K562 (cell line): ENCODE data around the gene CDC42EP1. TPM values are rescaled to one million over a fixed set of nuclear protein-coding genes. Genes with fewer than 3 reads are reported as not detected.
A peak's percentile ranks its signal among the peaks of the same experiment; 100 is the strongest.

ENCODE experiments used
- ASH1L ChIP-seq: fragments of 450-650 bp; IDR thresholded peaks from 2 replicates; pipeline ENCODE4 v1.6.1; 2018; ENCODE audit warnings: borderline replicate concordance, mild to moderate bottlenecking, low read depth; ENCODE audit not compliant: partially characterized antibody
- ATF3 ChIP-seq, 2 experiments: fragments of 450-650 bp in 1 of 2; sonication (generic) in 1 of 2; formaldehyde crosslinking in 1 of 2; IDR thresholded peaks in 1 of 2; conservative IDR thresholded peaks in 1 of 2; 2 replicates each; pipeline versions ENCODE4 v1.6.1 to v1.8.1; 2016 to 2023; ENCODE audit warnings: mild to moderate bottlenecking in 2 of 2, moderate library complexity in 2 of 2, inconsistent platforms in 1 of 2, missing genetic modification reagents in 1 of 2
- CBFA2T3 ChIP-seq: fragments of 450-650 bp; IDR thresholded peaks from 2 replicates; pipeline ENCODE4 v1.6.1; 2017
- CBFB ChIP-seq: sonication (generic); formaldehyde crosslinking; IDR thresholded peaks from 2 replicates; pipeline ENCODE4 v1.4.0; 2020; ENCODE audit warnings: mild to moderate bottlenecking, missing genetic modification reagents
- ERF ChIP-seq: fragments of 450-650 bp; formaldehyde crosslinking; IDR thresholded peaks from 2 replicates; pipeline ENCODE4 v1.4.0; 2020; ENCODE audit warnings: mild to moderate bottlenecking, mixed read lengths
- EWSR1 ChIP-seq: fragments of 450-650 bp; IDR thresholded peaks from 2 replicates; pipeline ENCODE4 v1.6.1; 2018; ENCODE audit warnings: borderline replicate concordance, mild to moderate bottlenecking, low read depth, moderate library complexity; ENCODE audit not compliant: partially characterized antibody
- NCOA2 ChIP-seq, 2 experiments: fragments of 450-650 bp; IDR thresholded peaks; 2 replicates each; pipeline ENCODE4 v1.6.1; 2018; ENCODE audit warnings: mild to moderate bottlenecking in 2 of 2, moderate library complexity in 1 of 2; ENCODE audit not compliant: partially characterized antibody in 2 of 2
- RB1 ChIP-seq: fragments of 450-650 bp; IDR thresholded peaks from 2 replicates; pipeline ENCODE4 v1.6.1; 2017; ENCODE audit warnings: low read depth, mild to moderate bottlenecking
- RBBP5 ChIP-seq: fragments of 200-600 bp; sonication (generic); IDR thresholded peaks from 2 replicates; pipeline ENCODE4 v1.6.1; 2012; ENCODE audit warnings: borderline replicate concordance, mild to moderate bottlenecking, low read length, control low read depth, inconsistent platforms; ENCODE audit not compliant: insufficient read depth, poor library complexity, severe bottlenecking
- SMARCC2 ChIP-seq: fragments of 450-650 bp; IDR thresholded peaks from 2 replicates; pipeline ENCODE4 v1.6.1; 2017; ENCODE audit warnings: antibody characterized with exemption, moderate library complexity, mild to moderate bottlenecking, low read depth
- ZNF140 ChIP-seq: fragments of 250-450 bp; sonication (Bioruptor Pico); IDR thresholded peaks from 2 replicates; pipeline ENCODE4 v1.8.0; 2021; ENCODE audit warnings: moderate library complexity, mild to moderate bottlenecking, inconsistent platforms
- ZNF507 ChIP-seq: conservative IDR thresholded peaks from 2 replicates; pipeline ENCODE4 v1.6.1; 2017; ENCODE audit warnings: missing genetic modification characterization, missing compliant biosample characterization
- polyA plus RNA-seq, 8 experiments: library from polyadenylated mRNA; depleted of rRNA in 4 of 8; stranded (reverse) in 5 of 8; unstranded in 3 of 8; fragments of >200 nt; fragmentation: Nextera tagmentation in 2 of 8; fragmentation: Illumina TruSeq in 1 of 8; extraction: Ambion mirVana in 2 of 8; extraction: Trizol in 1 of 8; gene quantifications; 2 replicates each; pipeline versions ENCODE4 v1.2.1 to v1.2.3, GENCODE V29; 2011 to 2014; ENCODE audit warnings: inconsistent platforms in 1 of 8, missing spikeins in 1 of 8
- total RNA-seq, 7 experiments: library from RNA; depleted of rRNA in 6 of 7; stranded (reverse); fragments of >200 nt in 6 of 7; fragmentation: Illumina TruSeq in 2 of 7; extraction: Trizol in 2 of 7; gene quantifications; 2 replicates each; pipeline versions ENCODE4 v1.2.1 to v1.2.3, GENCODE V29; 2011 to 2021; ENCODE audit warnings: low replicate concordance in 1 of 7
- TF ChIP-seq, protein P1 (sequence below): fragments of 450-650 bp; IDR thresholded peaks from 2 replicates; pipeline ENCODE4 v1.6.1; 2016; ENCODE audit warnings: mild to moderate bottlenecking, moderate library complexity
- TF ChIP-seq, protein P2 (sequence below): fragments of 450-650 bp; formaldehyde crosslinking; IDR thresholded peaks from 2 replicates; pipeline ENCODE4 v1.4.0; 2022; ENCODE audit warnings: mild to moderate bottlenecking, moderate library complexity

Gene CDC42EP1
- total and polyA plus RNA-seq, 9 of the 15 experiments (the other 6 are each of a cell fraction or from before 2014, with no cell fraction given): 0.67 to 70.2 (median 7.3) TPM

GRCh38 chr22:37544955-37545702, 15.2 kb upstream of the CDC42EP1 start (continued):
- TF ChIP-seq, protein P1, sequence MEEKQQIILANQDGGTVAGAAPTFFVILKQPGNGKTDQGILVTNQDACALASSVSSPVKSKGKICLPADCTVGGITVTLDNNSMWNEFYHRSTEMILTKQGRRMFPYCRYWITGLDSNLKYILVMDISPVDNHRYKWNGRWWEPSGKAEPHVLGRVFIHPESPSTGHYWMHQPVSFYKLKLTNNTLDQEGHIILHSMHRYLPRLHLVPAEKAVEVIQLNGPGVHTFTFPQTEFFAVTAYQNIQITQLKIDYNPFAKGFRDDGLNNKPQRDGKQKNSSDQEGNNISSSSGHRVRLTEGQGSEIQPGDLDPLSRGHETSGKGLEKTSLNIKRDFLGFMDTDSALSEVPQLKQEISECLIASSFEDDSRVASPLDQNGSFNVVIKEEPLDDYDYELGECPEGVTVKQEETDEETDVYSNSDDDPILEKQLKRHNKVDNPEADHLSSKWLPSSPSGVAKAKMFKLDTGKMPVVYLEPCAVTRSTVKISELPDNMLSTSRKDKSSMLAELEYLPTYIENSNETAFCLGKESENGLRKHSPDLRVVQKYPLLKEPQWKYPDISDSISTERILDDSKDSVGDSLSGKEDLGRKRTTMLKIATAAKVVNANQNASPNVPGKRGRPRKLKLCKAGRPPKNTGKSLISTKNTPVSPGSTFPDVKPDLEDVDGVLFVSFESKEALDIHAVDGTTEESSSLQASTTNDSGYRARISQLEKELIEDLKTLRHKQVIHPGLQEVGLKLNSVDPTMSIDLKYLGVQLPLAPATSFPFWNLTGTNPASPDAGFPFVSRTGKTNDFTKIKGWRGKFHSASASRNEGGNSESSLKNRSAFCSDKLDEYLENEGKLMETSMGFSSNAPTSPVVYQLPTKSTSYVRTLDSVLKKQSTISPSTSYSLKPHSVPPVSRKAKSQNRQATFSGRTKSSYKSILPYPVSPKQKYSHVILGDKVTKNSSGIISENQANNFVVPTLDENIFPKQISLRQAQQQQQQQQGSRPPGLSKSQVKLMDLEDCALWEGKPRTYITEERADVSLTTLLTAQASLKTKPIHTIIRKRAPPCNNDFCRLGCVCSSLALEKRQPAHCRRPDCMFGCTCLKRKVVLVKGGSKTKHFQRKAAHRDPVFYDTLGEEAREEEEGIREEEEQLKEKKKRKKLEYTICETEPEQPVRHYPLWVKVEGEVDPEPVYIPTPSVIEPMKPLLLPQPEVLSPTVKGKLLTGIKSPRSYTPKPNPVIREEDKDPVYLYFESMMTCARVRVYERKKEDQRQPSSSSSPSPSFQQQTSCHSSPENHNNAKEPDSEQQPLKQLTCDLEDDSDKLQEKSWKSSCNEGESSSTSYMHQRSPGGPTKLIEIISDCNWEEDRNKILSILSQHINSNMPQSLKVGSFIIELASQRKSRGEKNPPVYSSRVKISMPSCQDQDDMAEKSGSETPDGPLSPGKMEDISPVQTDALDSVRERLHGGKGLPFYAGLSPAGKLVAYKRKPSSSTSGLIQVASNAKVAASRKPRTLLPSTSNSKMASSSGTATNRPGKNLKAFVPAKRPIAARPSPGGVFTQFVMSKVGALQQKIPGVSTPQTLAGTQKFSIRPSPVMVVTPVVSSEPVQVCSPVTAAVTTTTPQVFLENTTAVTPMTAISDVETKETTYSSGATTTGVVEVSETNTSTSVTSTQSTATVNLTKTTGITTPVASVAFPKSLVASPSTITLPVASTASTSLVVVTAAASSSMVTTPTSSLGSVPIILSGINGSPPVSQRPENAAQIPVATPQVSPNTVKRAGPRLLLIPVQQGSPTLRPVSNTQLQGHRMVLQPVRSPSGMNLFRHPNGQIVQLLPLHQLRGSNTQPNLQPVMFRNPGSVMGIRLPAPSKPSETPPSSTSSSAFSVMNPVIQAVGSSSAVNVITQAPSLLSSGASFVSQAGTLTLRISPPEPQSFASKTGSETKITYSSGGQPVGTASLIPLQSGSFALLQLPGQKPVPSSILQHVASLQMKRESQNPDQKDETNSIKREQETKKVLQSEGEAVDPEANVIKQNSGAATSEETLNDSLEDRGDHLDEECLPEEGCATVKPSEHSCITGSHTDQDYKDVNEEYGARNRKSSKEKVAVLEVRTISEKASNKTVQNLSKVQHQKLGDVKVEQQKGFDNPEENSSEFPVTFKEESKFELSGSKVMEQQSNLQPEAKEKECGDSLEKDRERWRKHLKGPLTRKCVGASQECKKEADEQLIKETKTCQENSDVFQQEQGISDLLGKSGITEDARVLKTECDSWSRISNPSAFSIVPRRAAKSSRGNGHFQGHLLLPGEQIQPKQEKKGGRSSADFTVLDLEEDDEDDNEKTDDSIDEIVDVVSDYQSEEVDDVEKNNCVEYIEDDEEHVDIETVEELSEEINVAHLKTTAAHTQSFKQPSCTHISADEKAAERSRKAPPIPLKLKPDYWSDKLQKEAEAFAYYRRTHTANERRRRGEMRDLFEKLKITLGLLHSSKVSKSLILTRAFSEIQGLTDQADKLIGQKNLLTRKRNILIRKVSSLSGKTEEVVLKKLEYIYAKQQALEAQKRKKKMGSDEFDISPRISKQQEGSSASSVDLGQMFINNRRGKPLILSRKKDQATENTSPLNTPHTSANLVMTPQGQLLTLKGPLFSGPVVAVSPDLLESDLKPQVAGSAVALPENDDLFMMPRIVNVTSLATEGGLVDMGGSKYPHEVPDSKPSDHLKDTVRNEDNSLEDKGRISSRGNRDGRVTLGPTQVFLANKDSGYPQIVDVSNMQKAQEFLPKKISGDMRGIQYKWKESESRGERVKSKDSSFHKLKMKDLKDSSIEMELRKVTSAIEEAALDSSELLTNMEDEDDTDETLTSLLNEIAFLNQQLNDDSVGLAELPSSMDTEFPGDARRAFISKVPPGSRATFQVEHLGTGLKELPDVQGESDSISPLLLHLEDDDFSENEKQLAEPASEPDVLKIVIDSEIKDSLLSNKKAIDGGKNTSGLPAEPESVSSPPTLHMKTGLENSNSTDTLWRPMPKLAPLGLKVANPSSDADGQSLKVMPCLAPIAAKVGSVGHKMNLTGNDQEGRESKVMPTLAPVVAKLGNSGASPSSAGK: no peak
- TF ChIP-seq NCOA2 (IDR thresholded peaks at IDR 0.05; ENCODE audit: partially characterized antibody in 2 of 2) (no peak), SMARCC2 (no peak), CBFB (CRISPR knock-in tag) (no peak), ERF (no peak), RBBP5 (no peak), CBFA2T3 (no peak), ZNF140 (CRISPR knock-in tag) (no peak), ASH1L (no peak), ZNF507 (tag) (no peak), ATF3 (IDR thresholded peaks at IDR 0.05) (peak; percentile 95), ATF3 (CRISPR knock-in tag; conservative IDR thresholded peaks at IDR 0.05) (no peak), EWSR1 (no peak), RB1 (0 out of 2 replicates have a peak, but pooled peaks have one; percentile 34)
- TF ChIP-seq, protein P2, sequence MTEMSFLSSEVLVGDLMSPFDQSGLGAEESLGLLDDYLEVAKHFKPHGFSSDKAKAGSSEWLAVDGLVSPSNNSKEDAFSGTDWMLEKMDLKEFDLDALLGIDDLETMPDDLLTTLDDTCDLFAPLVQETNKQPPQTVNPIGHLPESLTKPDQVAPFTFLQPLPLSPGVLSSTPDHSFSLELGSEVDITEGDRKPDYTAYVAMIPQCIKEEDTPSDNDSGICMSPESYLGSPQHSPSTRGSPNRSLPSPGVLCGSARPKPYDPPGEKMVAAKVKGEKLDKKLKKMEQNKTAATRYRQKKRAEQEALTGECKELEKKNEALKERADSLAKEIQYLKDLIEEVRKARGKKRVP (CRISPR knock-in tag): no peak
